Islet precursor cell (in vitro differentiated cells): ENCODE results near the gene GPC6.

Source experiments
- DNase-seq: peaks from one replicate; pipeline ENCODE4 v3.0.0-alpha.2; 2018

GPC6 gene

DNA sequence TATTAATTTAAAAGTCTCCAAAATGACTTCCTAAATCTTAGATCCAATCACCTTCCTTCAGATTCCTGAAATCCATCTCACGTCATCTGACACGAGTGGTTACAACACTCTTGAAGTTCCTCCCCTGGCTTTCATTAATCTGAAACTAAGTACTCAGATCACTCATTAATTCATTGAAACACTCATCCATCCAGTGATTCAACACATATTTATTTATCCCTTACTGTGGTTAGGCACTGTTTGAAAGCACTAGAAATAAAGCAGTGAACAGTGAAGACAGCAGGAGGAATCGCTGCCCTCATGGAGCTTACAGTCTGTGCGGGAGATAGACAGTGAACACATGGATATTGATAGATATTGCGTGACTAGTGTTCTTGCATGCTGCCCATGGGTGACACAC is 780.5 kb downstream of the GPC6 start:
- DNase-seq: no peak

DNA sequence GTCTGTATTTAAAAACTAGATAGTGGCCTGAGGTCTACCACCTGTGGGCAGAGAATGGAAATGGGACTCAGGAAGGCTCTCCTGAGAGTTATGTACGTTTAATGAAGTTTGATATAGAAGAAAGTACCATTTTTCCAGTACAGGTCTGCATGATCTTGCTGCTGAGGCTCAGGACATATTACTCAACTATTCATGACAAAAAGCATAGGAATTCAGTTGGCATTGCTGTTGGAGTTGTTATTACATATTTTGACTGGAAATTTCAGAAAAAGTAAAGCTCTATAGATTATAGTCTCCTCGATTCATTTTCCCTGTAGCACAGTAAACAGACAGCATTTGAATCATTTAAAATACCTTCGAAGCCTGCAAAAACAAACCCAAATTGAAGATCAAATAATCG is 783.1 kb downstream of the GPC6 start:
- DNase-seq: no peak

DNA sequence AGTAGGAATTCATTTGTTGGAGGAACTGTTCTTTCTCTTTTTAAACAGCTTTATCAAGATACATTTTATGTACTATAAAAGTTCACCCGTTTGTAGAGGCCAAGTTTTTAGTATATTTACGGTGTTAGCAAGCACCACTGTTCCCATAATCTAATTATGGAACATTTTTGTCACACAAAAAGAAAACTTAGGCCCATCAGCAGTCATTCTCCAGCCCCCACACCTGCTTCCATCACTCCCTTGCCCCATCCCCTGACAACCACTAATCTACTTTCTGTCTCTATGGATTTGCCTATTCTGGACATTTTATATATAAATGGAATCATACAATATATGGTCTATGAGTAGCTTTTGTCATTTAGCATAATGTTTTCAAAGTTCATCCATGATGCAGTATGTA is 787.9 kb downstream of the GPC6 start:
- no peak for DNase-seq

DNA sequence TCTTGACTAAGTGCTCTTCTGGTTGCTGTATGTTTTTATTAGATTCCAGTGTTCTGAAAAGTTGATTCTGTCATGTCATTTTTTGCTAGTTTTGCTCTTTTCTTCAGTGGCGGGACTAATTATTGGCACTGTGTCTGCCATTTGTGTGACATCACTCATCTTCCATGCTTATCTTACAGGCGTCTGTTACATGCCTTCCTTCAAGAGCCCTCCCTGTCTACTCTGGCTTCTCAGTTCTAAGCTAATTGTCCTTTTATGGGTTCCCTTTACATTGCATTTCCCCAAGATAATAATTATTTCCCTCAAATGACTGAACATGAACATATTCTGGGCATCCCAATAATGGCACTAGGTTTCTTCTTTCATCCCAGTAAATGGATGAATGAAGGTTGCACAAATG is 793.8 kb downstream of the GPC6 start:
- DNase-seq: no peak

DNA sequence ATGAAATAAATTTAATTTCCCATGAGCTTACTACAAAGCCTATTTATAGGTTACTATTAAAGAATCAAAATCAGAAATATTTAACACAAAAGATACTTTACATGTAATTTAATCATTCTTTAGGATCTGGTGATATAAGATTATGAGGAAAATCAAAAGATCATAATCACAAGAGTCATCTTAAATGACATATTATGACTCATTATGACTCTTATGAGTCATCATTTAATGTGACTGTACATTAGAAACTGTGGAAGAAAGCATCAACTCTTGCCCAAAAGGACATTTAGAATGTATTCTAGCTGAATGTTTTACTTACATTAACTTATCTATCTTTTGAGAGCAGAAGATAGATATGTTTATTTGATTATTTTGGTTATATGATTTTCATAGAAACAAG is 794.2 kb downstream of the GPC6 start:
- no peak for DNase-seq

DNA sequence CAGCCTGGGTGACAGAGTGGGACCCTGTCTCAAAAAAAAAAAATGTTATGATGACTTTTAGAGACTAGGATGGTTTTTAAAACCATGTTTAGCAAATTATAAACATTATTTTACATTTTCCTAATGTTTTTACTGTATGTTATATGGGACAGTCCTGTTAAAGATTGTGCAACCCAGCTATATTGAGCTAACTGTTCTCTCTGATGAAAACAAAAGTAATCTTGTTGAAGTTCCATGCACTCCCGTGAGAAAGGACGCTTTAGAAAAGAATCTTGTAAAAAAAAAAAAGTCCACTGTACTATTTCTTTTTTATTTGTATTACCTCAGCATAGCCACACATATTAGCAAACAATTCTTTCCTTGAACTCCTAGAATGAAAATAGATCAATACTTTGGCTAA is 801.6 kb downstream of the GPC6 start:
- DNase-seq: no peak

DNA sequence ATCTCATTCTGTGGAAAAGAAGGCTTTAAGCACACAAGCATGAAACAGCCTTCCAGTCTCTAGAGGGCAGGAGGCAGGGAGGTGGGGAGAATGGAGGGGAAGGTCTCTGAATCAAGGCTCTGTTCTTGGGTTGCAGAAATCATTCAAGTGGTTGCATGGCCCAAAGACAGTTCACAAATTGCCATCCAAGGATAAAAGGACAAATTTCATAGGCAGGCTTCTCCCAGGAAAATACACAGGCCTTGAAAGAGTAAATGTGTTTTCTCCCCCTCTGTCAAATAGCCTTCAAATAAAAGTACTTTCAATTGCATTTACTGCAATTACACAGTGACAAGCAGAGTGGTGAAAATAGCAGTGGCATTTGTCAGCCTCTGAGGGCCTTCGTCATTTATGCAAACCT is 802.0 kb downstream of the GPC6 start:
- no peak for DNase-seq

DNA sequence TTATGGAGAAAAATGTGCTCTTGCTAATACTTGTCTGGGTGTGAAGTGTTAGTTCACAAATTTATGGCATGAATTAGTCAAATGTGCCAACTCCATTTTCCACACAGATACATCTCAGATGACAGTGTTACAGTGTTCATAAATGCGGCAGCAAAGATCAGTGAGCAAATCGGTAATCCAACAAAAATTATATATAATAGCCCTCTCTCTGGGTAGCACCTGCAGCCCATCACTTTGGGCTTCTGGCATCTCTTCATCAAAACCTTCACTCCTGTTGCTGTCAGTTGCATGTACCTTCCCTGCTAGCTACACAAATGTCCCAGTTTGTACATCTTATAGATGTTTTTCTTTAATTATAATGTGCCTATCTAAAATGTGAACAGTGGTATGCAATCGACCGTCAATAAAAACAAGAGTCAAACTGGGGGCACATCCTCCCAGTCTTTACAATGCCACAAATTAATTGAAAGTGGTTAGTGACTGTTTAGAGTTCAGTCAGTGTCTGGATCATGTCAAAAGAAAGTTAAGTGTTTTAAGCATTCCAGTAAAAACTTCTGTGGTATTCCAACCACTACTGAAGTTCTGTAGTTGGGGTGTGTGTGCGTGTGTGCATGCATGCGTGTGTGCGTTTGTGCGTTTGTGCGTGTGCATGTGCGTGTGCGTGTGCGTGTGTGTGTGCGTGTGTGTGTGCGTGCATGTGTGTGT is 804.0 kb downstream of the GPC6 start:
- peak; percentile 49 for DNase-seq

DNA sequence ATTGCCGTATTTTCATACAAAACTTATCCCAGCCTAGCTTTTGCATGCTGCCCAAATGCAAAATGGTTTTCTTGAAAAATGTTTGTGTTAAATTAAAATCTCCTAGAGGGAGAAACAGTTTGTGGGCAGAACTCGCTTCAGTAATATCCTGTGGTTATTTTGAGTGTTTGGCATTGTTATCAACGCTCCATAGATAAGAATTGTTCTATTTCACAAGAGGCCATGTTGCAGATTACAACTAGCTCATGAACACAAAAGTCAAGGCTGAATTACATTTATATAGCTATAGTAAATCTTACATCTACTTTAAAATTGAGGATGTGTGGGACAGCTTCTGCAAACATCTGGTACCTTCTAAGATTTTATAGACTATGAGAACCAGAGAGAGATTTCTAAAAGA is 805.0 kb downstream of the GPC6 start:
- no peak for DNase-seq

DNA sequence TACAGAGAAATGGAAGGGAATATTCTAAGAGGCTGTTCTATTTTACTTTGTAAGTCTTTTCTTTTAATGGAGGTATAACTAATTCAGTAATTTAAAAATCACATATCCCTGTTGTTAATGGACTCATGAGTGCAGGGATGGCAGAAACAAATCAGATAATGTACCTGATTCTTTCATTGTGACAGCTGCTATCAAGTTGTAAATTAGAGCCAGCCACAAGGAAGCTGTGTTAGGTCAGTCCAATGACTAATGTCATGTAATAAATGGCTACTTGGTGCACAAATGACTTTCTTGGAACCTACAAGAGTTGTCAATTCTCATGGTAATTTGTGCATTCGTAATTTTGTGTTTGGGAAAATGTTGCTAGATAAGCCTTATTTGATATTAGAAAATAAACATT is 806.5 kb downstream of the GPC6 start:
- DNase-seq: no peak

DNA sequence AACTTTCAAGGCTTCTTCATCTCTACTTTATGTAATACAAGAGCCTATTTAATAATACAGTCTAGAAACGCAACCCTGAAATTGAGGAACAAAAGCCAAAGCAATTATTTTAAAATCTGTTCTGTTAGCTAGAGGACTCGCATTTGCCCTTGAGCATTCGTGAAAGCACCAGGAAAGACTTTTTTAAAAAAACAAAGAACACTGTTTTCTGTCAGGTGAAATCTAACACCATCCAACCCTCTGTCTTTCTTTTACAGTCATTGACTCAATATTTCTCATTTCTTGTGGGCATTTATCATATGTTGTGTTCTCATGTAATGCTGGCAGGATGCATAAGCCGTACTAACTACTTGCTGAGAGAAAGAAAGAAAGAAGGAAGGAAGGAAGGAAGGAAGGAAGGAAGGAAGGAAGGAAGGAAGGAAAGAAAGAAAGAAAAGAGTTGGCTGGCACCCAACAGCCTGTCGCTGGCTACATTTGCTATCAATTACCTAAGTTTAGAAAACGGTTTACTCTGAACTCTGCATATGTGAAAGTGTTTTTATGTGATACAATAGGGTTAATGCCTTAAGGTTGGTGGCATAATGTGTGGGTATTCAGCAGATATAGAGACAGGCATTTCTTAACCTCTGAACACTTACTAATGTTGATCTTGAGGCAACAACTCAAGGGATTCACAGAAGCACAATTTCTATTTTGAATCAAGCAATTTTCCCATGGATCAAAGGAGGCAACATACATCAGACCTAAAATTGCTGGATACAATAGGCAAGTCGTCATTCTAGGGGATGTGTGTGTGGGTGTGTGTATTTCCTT is 807.4 kb downstream of the GPC6 start:
- no peak for DNase-seq

DNA sequence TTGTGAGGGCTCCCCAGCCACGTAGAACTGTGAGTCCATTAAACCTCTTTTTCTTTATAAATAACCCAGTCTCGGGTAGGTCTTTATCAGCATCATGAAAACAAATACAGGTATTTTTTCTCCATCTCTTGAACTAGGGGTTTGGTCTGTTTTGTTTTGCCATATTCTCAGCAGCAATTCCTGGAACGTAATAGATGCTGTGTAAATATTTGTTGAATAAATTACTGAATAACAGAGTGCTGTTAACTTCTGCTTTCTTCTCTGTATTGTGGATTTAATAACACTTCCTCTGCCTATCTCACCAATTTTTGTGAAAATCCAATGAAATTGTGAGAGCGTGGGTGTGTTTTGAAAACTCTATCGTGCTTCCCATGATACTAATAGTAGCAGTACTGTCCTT is 823.4 kb downstream of the GPC6 start:
- no peak for DNase-seq

DNA sequence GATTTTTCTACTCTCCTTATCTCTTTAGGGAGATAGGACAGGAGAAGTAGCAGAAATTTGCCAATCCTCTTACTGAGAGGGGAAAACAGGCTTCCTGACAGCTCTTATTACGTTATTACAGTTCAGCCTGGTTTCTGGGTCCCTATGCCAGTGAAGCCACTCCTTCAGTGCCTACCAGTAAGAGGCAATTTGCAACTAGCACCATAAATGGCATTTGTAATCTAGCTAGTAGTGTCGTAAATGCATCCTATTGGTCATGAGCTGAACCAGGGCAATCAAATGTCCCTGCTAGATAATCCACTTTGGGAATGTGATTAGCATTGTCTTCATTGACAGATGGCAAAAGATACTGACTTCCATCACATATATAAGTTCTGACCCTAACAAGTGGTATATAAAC is 824.1 kb downstream of the GPC6 start:
- no peak for DNase-seq

DNA sequence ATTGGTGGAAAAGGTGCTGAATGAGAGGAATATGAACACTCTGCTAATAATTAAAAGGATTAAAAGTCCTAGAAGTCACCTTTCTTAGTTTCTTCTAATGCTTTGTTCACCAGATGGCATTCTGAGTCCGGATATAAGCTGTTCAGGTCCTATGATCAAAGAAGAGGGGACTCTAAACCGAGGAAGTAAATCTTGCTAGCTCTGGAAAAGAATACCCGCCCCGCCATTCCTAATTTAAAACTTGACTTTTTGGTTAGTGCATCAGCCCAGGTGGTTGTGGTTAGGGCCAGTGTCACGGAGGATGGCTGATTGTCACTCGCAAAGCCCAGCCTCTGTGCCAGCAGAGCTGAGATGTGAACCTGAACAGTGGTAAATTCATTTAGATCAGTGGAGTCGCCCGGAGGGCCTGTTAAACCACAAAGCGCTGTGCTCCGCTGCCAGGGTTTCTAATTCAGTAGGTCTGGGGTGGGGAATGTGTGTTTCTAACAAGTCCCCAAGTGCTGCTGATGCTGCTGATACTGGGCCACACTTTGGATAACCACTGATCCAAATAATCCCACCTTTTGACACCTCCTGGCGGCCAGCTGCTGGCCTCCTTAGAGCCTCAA is 827.5 kb downstream of the GPC6 start:
- peak; percentile 60 for DNase-seq

DNA sequence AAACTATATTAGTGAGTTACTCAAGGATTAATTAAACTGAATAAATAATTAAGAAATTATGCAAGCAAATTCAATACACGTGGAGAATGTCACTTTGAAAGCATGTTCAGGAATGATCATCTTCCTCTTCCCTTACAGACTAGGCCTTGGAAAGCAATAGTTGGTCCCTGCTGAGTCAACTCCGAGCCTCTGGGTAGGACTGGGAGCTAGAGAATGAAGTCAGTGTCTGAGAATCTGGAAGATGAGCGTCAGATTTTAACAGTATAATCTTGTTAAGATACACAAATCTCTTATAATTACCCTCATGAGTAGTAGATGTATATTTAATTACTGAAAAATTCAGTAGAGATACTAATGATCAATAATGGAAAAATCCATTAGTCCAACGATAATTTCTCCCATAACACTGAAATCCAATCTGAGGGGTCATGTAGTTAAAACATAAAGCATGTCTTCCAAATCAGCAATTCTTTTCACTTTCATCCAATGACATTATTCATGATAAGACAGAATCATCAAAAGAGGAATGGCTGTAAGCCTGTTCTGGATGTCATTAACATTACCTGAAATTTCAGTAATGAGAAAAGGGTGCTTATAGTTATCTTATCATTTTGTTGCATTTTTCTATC is 829.9 kb downstream of the GPC6 start:
- DNase-seq: no peak

DNA sequence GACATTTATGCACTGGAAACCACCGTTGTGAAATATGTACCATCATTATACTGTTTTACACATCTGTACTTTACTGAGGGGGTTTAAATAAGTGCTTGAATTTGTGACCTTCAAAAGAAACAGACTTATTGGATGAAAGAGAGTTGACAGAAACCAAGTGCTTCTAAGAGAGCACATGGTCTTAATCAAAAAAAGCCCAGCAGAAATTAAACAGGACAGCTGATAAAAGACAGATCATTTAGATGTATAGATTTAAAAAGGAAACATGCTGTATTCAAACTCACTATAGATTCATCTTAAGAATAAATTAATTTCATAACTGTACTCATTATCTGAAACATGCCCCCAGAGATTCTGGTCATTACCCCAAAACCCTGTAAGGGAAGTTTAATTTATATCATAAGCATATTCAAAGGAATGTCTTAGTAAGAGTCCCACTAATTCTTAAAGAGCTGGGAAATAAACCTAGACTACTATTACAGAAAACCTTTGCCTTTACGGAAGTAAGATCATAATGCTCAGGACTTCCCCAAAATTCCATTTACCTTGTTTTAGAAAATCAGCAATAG is 831.1 kb downstream of the GPC6 start:
- DNase-seq: no peak

DNA sequence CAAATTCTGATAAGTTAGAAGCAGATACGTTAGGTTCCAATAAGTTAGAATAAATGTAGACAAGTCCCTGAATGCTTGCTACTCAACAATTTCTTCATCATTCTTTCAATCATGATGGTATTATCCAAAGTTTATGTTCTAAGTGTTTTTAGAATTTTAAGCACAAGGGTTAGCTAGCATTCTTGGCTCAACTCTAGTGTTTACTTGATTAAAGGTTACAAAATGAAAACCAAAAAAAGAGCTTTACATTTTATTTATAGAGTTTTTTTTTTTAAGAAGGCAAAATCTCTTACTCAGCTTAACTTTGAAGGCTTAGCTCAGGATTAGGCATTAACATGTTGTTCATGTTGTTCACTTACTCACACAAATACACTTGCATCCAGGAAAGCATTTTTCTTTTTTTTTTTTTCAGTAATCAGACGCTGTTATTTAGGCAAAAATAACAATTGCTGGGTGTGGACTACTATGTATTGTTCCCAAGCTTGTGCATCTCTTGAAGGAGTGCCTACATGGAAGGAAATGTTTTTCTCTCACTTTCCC is 832.3 kb downstream of the GPC6 start:
- DNase-seq: no peak

DNA sequence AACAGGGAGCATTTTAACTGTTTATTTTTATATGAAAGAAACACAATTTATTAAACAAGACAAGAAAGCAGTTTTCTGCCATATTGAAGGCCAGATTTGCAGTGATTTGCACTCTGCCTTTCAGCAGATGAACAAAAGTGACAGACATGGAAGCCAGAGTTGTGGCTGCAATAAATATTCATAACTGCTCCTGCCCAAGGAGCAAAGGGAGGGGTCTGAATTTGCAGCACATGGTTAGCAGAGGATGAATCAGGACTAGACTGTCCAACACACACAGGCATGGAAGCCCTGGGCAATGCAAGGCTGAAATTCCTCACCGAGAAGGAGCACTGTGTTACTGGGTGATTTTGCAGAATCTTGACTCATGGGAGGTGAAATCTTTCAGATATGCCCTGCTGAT is 834.7 kb downstream of the GPC6 start:
- DNase-seq: peak; percentile 57

DNA sequence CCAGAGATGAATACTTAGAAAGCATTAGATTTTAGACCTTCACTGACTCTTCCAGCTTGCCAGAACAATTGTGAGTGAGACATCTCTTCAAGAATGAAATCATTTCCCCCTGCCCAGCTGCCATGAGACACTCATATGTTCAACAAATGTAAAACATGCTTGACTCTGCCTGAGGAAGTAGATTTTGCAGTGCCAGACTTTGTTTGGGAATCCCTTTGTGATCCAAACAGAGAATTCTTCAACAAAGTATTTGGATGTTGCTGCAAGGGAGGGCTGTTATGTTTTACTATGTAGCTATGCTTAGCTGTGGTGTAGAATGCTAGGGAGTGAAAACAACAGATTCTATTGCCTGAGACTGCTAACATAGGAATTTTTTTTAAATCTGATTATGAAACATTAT is 836.5 kb downstream of the GPC6 start:
- no peak for DNase-seq

DNA sequence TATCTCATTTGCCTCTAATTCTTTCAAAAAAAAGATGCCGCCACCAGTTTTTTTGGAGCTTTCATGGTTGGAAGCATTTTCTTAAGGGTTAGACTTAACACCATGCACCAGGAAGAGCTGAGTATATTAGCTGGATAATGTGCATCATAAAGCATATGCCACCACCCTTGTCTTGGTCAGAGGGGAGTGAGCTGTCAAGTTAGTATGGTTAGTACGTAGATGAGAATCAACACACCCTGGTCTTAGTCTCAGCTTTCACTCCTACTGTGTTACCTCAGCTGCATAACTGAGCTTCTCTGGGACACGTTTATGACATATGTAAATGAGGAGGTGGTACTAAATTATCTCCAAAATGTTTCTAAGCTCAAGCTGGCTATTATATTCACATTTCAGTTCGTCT is 837.2 kb downstream of the GPC6 start:
- DNase-seq: no peak

DNA sequence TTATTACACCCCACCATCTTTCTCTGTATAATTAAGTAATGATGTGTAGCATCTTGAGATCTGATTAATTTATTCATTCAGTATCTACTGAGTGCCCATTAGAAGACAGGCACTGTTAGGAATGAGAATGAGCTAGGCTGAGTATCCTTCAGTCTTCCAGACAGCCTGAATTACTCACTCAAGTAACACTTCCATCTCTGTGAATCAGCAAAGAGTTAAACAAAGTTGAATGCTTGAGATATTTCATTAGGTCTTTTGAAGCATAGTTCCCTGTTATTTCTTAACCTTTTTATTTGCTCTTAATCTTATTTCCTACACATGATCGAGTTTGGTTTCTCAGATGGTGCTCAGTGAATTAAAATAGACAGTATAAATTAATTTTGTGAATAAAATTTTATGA is 839.1 kb downstream of the GPC6 start:
- no peak for DNase-seq

DNA sequence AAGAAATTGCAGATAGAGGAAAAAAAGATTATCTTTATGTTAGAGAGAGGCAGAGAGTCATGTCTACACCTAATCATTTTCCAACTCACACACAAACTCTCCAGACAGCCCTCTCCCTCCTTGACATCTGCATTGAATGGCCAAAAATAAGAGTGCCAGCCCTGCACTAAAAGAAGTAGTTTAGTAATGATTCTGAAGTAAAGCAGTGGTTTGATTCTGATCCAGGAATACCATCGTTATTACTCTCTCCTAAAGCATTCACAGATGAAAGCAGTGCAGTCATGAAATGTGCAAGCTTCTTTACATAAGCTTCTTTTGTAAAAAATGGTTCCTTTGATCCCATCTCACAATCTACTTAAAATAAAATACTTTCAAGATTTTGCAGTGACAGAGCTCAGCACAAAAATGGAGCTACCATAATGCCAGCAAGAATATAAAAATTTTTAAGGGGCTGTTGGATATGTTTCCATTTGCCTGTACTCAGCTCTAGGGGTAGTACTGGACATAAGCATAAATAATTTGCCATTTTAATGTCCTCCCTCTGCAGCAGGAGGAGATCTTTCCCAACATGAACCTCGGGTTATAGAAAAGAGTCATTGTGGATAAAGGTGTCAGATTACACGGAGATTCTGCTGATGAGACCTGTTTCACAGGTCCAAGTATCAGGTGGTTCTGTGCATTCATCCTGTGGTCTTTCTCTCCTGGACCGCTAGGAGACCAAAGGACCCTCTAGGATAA is 846.6 kb downstream of the GPC6 start:
- no peak for DNase-seq
